ENCODE data around the gene MARVELD2.
A peak's percentile ranks its signal among the peaks of the same experiment; 100 is the strongest.
"Not testable (repeated sequence)": the region's sequence is repeated elsewhere in the genome, so short reads cannot be mapped to it uniquely, and the experiment has no call there.

Gene MARVELD2

GRCh38 chr5:69414885-69415583 is at the start of gene MARVELD2:
TSS of gene MARVELD2 (plus strand) at chr5:69415116. CDS start at chr5:69419386, 4,270 bp downstream.
- peak; percentile 54 for DNase-seq

DNA sequence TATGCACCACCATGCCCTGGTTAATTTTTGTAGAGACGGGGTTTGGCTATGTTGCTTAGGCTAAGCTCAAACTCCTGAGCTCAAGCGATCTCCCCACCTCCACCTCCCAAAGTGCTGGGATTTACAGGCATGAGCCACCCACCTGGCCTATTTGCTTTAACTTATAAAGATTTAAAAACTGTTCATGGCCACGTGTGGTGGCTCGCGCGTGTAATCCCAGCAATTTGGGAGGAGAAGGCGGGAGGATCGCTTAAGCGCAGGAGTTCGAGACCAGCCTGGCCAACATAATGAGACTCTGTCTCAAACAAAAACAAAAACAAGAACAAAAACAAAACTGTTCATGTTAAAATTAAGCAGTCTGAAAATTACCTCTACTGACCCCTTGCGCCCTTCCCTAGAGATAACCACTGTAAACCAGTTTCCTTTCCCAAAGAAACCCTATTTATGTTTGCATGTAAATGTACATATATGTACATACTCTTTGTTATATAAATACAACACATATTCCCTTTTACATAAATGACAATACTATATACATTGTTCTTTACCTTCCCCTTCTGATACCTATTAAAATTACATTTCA is 47.1 kb upstream of the MARVELD2 start:
- DNase-seq = no peak

- DNase-seq = peak; percentile 35
These were observed 46.2 kb upstream of the MARVELD2 start for GRCh38 chr5:69368458-69369339.

- peak; percentile 94 for DNase-seq
These were observed 45.4 kb upstream of the MARVELD2 start, which contains the start of the genes AK6, RAD17 and TAF9 for GRCh38 chr5:69369340-69370121. TSS of gene AK6 (minus strand) at chr5:69369520. CDS start at chr5:69369490, 30 bp downstream. TSS of gene RAD17 (plus strand) at chr5:69369818. CDS start at chr5:69372209, 2,391 bp downstream. TSS of gene TAF9 (minus strand) at chr5:69369520. CDS start at chr5:69365737, 3,783 bp downstream.

- not testable (repeated sequence) for DNase-seq
These were observed 44.6 kb upstream of the MARVELD2 start for GRCh38 chr5:69370335-69370734.

- DNase-seq = no peak
These were observed 42.5 kb upstream of the MARVELD2 start for GRCh38 chr5:69372394-69372793.

DNA sequence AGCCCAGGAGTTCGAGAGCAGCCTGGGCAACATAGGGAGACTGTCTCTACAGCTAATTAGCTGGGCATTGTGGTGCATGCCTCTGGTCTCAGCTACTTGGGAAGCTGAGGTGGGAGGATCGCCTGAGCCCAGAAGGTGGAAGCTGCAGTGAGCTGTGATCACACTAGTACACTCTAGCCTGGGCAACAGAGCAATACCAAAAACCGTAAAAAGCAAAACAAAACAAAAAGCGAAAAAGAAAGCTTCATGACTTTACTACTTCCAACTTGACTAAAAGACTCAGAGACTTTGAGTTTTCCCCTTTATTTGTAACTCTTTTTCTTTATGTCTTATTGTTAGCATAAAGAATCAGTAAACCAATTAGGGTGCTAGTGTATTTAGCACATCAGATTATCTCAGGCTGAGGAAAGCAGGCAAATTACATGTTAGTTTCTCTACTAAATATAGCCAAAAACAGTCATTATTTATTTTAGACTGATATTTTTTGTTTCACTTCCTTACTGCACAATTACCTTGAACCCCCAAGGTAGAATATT is 39.9 kb upstream of the MARVELD2 start:
- DNase-seq = no peak

GRCh38 chr5:69378376-69378775 is 36.5 kb upstream of the MARVELD2 start:
- no peak for DNase-seq

DNA sequence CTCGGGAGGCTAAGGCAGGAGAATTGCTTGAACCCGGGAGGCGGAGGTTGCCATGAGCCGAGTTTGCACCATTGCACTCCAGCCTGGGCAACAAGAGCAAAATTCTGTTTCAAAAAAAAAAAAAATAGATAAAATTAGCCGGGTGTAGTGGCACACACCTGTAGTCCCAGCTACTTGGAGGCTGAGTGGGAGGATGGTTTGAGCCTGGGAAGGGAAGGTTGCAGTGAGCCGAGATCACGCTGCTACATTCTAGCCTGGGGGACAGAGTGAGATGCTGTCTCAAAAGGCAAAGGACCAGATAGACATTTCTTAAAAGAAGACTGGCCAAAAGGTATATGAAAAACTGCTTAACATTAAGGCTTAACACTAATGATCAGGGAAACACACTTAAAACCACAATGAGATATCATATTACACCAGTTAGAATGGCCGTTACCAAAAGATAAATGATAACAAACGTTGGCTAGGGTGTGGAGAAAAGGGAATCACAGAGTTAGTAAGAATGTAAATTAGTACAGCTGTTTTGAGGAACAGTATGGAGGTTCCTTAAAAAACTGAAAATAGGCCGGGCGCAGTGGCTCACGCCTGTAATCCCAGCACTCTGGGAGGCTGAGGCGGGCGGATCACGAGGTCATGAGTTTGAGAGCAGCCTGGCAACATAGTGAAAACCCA is 10.1 kb upstream of the MARVELD2 start:
- DNase-seq = no peak

DNA sequence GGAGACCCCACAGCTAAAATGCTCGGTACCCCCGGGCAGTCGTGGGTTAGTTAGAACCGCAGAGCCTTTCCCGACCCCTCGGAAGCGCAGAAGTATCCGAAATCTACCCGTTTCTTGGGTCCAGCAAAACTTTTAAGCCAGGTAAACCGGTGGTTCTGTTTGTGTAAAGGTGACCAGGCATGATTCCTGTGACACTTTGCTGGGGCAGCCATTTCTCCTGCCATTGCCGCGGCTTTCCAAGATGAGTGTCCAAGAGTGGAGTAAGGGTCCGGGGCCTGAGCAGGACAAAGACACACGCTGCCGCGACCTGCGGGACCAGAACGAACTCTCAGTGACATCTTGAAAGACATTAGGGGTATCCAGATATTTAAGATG is 655 bp downstream of the MARVELD2 start:
- DNase-seq = no peak

- DNase-seq = no peak
These were observed 1.3 kb downstream of the MARVELD2 start for GRCh38 chr5:69416180-69416579.

GRCh38 chr5:69416699-69417098 is 1.8 kb downstream of the MARVELD2 start:
- DNase-seq = no peak

- DNase-seq = no peak
These were observed 3.6 kb downstream of the MARVELD2 start for GRCh38 chr5:69418554-69418953.

DNA sequence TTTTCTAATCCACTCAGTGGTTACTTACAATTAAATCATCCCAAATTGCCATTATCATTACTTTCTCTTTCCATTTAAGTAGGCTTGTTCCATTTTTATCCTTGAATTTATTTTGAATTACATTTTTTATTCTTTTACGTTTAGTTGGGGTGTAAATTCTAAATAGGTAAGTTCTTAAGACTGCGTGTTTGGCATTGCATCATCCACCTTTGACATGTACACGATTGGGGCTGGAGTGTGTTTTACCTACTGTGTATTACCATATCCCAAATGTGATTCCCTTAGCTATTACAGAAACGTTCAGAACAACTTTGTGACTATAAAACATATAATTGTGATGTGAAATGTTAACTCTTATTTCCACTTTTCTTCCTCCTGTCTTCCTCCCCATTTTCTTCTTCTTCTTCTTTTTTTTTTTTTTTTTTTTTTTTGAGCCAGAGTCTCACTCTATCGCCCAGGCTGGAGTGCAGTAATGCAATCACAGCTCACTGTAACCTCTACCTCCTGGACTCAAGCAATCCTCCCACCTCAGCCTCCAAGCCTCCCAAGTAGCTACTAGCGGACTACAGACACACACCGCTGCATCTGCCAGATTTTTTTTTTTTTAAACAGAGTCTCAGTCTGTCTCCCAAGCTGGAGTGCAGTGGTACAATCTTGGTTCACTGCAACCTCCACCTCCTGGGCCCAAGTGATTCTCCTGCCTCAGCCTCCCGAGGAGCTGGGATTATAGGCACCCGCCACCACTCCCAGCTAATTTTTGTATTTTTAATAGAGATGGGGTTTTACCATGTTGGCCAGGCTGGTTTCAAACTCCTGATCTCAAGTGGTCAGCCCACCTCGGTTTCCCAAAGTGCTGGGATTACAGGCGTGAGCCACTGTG is 16.7 kb downstream of the MARVELD2 start:
- no peak for DNase-seq

DNA sequence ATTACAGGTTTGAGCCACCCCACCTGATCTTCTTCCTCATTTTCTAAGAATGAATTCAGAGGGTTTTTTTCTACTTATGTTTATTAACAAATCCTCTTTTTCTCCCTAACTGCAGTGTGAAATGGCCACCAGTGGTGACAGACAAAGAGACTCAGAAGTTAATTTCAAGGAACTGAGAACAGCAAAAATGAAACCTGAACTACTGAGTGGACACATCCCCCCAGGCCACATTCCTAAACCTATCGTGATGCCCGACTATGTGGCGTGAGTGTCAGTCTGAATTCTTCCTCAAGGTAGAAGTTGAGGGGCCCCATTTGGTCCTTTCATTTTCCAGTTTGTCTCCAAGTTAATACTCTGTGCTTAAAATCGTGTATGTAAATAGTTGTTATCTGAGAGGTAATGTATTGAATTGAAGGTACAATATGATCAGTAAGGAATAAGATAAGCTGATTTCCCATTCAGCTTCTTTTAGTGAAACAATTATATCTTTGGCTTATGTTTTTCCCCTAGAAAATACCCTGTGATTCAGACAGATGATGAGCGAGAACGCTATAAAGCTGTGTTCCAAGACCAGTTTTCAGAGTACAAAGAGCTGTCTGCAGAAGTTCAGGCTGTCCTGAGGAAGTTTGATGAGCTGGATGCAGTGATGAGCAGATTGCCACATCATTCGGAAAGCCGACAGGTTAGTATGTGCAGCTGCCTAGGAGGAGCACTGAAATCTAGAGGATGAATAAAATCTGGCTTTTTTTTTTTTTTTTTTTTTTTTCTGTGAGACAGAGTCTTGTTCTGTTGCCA is 17.7 kb downstream of the MARVELD2 start:
- DNase-seq = peak; percentile 28

- DNase-seq = not testable (repeated sequence)
These were observed 20.5 kb downstream of the MARVELD2 start for GRCh38 chr5:69435276-69435884.

DNA sequence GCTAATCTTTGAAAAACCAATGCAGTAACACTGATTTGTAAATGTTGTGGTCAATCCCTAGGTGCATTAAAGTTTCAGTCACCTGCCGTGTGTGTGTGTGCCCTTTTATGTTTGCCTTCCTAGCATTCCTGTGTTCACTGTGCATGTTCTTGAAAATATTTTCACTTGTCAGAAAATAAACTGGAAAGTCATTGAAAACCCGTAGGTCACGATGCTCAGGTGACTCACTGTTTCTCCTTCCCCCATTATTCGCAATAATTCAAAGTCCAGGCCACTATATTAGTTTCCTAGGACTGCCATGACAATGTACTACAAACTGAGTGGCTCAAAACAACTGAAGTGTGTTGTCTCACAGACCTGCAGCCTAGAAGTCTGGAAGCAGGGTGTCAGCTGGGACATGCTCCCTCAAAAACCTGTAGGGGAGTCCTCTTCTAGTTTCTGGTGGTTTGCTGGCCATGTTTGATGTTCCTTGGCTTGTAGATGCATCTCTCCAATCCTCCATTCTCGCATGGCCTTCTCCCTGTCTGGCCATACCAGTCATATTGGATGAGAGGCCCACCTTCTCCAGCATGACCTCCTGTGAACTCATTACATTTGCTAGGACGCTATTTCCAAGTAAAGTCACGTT is 29.3 kb downstream of the MARVELD2 start:
- no peak for DNase-seq

- no peak for DNase-seq
These were observed 34.6 kb downstream of the MARVELD2 start for GRCh38 chr5:69449511-69449910.

DNA sequence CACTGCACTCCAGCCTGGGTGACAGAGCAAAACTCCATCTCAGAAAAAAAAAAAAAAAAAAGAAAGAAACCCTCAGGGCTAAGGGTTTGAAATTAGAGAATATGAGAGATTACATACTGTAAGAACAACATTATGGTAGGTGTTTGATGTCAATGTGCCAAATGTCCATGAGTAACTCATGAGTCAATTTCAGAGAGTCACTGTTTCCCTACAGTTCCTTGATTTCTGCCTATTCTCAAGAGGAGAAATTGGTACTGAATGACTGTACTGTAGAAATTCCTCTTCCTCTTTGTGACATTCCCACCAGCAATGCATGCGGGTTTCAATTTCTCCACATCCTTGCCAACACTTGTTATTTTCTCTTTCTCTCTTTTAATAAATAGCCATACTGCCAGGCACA is 35.2 kb downstream of the MARVELD2 start:
- no peak for DNase-seq

Data from activated CD4-positive, alpha-beta T cell treated with anti-CD3 and anti-CD28 coated beads, Interleukin-2, Interleukin-6, amounts not matched to agents 100 ng/mL and 50 ng/mL, durations not matched to agents 16 hours and 8 hours (primary cell).